ENCODE data around the gene CCDC51. TPM values are rescaled to one million over a fixed set of nuclear protein-coding genes. Genes with fewer than 3 reads are reported as not detected.

Gene CCDC51
- total RNA-seq, 2 donors from 2014 or later: 12.7 to 14.8 TPM

DNA sequence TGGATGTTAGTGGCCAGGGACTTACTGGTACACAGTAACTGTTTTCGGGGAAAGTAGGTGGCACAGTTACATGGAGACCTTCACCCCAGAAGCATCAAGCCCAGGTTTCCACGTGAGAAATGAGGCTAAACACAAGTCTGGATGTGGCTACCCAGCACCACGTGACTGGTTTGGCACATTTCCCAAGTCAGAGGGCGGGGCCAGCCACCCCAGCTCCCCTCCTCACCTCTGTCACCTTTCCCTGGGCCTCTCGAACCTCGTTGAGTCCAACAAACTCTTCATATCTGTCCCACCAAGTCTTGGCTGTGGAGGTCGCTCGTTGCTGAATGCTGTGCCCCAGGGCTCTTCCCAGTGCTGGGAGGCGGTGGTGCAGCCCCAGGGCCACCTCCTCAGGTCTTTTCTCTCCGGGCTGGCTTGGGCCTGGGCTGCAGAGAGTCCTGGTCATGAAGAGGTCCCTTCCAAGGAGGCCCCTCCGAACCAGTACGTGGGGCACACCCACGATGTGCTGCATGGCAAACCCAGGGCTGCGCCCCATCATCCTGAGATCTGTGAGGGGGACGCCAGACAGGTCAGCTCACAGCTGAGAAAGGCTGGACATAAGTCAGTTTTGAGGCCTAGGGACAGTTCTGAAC lies 5.2 kb downstream of the CCDC51 start:
- Histone ChIP-seq H3K4me3 (no peak overlapping the region), H3K4me1 (replicated peaks) (peaks cover 7% of the 10 kb centered on the region), H3K36me3 (no peaks in the 10 kb centered on the region), H3K27ac (peak overlapping the region in 1 of 2 donors; percentile 25), H3K27me3 (replicated peaks; ENCODE audit: insufficient read depth) (no peaks in the 10 kb centered on the region), H3K9me3 (no peaks in the 10 kb centered on the region)
- intact Hi-C loops (cut with DNase I): loop anchor here (1.0 to 10.0 kb wide), 4 partner anchors 36 to 242 kb away; partner anchors contain the start of gene NME6
- no peak for DNase-seq (ENCODE audit: low spot score)
- WGBS: 66% methylated on average over 14 of the region's 15 CpGs
- TF ChIP-seq POLR2A (IDR thresholded peaks at IDR 0.05) (no peak), POLR2AphosphoS5 (IDR thresholded peaks at IDR 0.05) (no peak)
- TF ChIP-seq, protein P1, sequence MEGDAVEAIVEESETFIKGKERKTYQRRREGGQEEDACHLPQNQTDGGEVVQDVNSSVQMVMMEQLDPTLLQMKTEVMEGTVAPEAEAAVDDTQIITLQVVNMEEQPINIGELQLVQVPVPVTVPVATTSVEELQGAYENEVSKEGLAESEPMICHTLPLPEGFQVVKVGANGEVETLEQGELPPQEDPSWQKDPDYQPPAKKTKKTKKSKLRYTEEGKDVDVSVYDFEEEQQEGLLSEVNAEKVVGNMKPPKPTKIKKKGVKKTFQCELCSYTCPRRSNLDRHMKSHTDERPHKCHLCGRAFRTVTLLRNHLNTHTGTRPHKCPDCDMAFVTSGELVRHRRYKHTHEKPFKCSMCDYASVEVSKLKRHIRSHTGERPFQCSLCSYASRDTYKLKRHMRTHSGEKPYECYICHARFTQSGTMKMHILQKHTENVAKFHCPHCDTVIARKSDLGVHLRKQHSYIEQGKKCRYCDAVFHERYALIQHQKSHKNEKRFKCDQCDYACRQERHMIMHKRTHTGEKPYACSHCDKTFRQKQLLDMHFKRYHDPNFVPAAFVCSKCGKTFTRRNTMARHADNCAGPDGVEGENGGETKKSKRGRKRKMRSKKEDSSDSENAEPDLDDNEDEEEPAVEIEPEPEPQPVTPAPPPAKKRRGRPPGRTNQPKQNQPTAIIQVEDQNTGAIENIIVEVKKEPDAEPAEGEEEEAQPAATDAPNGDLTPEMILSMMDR (IDR thresholded peaks at IDR 0.05): no peak

DNA sequence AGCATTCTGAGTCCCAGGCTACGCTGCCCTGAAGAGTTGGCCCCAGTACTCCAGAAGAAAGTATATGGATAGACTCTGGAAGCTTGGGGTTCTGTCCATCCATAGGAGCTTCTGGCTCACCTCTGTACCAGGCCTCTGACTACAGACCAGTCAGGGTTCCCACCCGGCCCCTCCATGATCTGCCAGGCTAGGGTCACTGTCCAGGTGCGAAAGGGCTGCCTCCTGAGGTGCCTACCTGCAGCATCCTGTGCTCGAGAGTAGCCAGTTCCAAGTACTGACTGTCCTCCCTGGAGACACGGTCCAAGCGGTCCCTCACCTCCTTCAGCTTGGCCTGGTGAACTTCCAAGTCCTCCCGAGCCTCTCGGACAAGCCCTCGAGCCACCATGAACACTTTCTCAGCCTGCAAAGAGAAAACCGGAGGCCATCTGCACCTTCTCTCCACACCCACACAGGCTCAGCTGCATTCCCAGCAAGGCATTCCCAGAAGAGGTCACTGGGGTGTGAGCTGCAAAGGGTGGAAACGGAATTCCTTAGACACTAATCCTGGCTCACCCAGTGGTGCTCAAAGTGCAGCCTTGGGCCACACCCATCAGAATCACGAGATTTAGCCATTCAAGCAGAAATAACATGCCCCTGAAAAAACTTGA lies 6.3 kb downstream of the CCDC51 start:
- peaks cover 7% of the 10 kb centered on the region for H3K4me1 ChIP-seq (replicated peaks)
- H3K27ac ChIP-seq: peak overlapping the region; percentile 31 to 96
- H3K36me3 ChIP-seq: no peaks in the 10 kb centered on the region
- H3K4me3 ChIP-seq: no peak overlapping the region
- no peak for DNase-seq (ENCODE audit: low spot score)
- no peak for TF ChIP-seq POLR2A (IDR thresholded peaks at IDR 0.05)
- TF ChIP-seq POLR2AphosphoS5 (IDR thresholded peaks at IDR 0.05): no peak
- TF ChIP-seq, protein P1 (IDR thresholded peaks at IDR 0.05): no peak
- H3K27me3 ChIP-seq (replicated peaks; ENCODE audit: insufficient read depth): no peaks in the 10 kb centered on the region
- 75% methylated on average over 12 of the region's 12 CpGs for WGBS
- no peaks in the 10 kb centered on the region for H3K9me3 ChIP-seq
- intact Hi-C loops (cut with DNase I): loop anchor here (5.0 to 10.0 kb wide), 2 partner anchors 129 to 201 kb away; partner anchors contain the start of gene NME6

DNA sequence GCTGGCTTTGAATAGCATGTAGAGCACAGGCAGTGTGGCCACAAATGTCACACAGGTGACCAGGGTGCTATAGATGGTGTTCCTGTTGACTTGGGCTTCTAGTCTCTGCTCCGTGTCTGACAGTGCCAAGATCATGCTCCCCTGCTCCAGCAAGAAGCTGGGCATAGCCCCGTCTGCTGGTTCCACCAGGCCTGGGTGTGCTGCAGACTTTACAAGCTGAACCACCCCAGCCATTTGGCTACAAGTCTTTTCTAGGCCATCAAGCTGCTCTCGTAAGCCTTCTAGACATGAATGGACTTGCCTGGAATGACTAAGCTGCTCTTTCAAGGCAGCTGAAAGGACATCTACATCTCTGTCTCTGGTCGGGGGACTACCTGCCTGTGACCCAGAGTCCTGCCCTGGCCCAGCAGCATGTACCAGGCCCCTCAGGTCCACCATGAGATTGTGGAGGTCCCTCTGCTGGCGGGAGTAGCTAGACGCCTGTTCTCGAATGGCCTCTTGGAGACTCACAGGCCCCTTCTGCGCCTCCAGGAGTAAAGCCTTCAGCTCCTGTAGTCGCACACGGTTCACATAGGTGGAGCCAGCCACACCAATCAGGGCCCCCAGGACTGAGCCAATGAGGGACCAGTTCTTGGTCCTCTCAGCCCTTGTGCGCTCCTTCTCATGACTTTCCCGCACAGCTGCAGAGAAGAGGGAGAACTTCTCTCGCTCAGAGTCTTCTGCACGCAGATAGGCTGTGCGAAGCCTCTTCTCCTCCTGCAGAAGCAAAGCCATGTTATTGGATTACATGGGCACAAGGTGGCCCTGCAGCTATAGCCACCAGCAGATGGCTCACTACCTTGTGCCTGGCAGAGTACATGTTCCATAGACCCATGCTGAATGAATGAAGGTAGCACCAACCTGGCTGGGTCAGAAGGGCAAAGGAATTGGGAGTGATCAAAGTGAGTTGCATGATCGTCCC lies 7.2 kb downstream of the CCDC51 start:
- Histone ChIP-seq H3K27me3 (replicated peaks; ENCODE audit: insufficient read depth) (no peaks in the 10 kb centered on the region), H3K4me1 (replicated peaks) (peaks cover 14% of the 10 kb centered on the region), H3K4me3 (no peak overlapping the region), H3K36me3 (no peaks in the 10 kb centered on the region), H3K27ac (peak overlapping the region; percentile 90 to 96), H3K9me3 (no peaks in the 10 kb centered on the region)
- intact Hi-C loops (cut with DNase I): loop anchor here (5.0 to 10.0 kb wide), 2 partner anchors 128 to 200 kb away; partner anchors contain the start of gene NME6
- TF ChIP-seq, protein P1 (IDR thresholded peaks at IDR 0.05): no peak
- peak; percentile 35 for TF ChIP-seq POLR2A (IDR thresholded peaks at IDR 0.05)
- TF ChIP-seq POLR2AphosphoS5 (IDR thresholded peaks at IDR 0.05): peak; percentile 84
- 41% methylated on average over 16 of the region's 16 CpGs for WGBS
- DNase-seq (ENCODE audit: low spot score): peak; percentile 76

DNA sequence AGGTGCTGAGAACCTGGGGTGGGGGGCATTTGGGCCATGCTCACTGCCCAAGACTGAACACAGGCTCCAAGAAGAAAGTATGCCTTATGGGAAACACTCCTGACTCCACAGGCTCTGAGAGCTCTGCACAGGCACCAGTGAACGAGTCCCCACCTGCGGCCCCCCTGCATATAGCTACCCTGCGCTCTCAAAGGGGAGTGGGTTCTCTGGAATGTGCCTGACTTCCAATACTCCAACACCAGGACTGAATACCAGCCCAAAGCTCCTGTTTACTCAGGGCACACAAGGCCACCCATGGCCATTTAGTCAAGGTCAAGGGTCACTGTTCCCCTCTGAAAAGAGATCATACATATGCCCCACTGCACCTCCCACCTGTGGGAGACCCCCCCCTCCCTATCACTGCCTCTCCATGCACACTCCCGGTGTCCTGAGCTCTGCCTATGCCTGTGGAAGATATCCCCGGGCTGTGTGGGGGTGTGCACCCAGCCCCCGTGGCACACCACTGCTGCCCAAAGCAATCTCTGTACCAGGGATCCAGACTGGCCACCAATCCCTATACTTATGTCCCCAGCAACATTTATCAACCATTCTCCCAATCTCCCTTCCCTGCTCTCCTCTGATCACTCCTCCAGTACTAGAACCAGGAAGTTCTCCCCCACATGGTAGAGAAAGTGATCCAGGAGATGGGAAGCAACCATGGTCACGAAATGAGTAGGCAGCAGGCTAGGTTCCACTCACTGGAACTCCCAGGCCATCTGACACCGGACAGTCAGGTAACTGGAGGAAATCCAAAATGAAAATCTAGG lies 8.5 kb downstream of the CCDC51 start:
- no peak for DNase-seq (ENCODE audit: low spot score)
- Histone ChIP-seq H3K27ac (peak overlapping the region; percentile 90 to 96), H3K9me3 (no peaks in the 10 kb centered on the region), H3K36me3 (no peaks in the 10 kb centered on the region), H3K4me1 (replicated peaks) (peaks cover 26% of the 10 kb centered on the region), H3K4me3 (no peak overlapping the region), H3K27me3 (replicated peaks; ENCODE audit: insufficient read depth) (no peaks in the 10 kb centered on the region)
- WGBS: 69% methylated on average over 8 of the region's 8 CpGs
- TF ChIP-seq POLR2A (IDR thresholded peaks at IDR 0.05): no peak
- intact Hi-C loops (cut with DNase I): loop anchor here (2.0 to 10.0 kb wide), 3 partner anchors 29 to 199 kb away; partner anchors contain the start of gene NME6

Measured in prostate gland (tissue), 2 donors.